HG03159 (cell line): ENCODE results near the gene RUNX2.
"Not testable (repeated sequence)": the region's sequence is repeated elsewhere in the genome, so short reads cannot be mapped to it uniquely, and the experiment has no call there.

Experiments used
- ATAC-seq: cut with Tn5 transposase; IDR thresholded peaks from one replicate; pipeline ENCODE4 v1.9.1; 2021; ENCODE audit warnings: mild to moderate bottlenecking, moderate library complexity; ENCODE audit not compliant: unreplicated experiment

Gene RUNX2

GRCh38 chr6:45450132-45450531 is 122.0 kb downstream of the RUNX2 start:
- no peak for ATAC-seq

DNA sequence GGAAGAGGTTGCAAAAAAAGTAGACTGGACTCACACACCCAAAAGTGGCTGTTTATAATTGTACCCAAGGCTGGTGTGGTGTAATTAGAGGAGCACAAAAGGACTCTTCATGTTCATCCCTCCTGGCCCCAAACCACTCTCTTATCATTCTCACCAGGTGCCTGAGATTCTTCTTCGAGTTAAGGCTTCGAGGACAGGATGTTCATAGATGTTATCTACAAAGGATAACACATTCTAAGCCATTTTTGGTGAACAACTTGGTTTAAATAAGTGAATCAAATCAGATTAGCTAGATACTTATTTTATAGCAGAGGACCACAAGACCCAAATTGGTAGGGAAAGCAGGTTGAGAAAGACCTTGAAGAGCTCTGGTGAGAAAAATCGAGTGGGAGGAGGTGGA is 122.7 kb downstream of the RUNX2 start:
- no peak for ATAC-seq

DNA sequence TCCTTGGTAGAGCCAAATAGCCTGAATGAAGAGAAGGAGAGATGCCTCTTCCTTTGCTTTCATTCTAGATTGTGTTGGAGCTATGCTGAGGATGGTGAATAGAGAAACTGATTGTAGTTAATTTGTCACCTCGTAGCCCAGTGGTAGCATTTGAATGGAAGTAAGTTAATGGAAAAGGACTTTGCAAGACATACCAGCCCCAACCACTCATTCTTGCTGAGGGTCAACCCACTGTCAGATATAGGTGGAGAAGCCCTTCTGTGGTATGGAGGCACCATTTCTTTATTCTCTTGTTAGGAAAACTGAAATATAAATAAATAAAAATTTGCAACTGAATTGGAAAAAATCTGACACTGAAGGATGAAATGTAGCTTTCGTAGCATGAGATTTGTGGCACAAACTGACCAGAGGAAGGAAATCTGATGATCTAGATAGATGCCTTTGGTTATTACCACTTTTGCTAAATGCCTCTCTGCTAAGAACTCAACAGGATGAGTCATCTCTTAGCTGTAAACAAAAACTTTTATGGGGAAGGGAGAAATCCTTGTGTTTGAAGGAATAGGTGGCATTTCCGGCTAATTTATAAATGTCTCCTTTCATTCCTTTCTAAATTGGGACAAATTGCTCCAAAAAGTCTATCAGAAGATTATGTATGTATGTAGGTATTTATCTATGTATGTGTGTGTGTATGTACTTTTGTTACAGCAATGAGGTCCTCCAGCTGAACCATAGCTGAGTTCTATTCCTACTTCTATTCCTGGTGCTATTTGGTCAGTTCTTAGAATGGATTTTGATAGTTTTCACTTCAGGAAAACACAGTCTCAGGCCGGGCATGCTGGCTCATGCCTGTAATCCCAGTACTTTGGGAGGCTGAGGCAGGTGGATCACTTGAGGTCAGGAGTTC is 126.1 kb downstream of the RUNX2 start:
- ATAC-seq: no peak

GRCh38 chr6:45455408-45455807 is 127.3 kb downstream of the RUNX2 start:
- no peak for ATAC-seq

DNA sequence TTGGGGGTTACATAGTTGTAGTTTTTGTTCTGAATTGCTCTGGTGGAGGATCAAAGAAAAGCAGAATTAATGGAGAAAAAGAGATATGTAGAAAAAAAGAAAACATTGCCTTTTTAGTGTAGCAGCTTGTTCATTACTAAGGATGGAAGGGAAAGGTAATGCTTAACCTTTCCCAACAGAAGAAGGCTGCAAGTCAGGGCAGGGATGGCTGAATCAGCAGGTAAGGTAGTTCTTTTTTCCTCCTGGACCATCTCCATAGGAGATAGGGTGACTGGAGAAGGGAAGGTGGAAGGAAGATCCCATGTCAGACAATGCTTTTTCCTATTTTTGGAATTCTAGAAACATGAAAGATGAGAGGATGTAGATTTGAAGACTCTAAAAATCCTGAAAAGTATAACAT is 129.0 kb downstream of the RUNX2 start:
- no peak for ATAC-seq

DNA sequence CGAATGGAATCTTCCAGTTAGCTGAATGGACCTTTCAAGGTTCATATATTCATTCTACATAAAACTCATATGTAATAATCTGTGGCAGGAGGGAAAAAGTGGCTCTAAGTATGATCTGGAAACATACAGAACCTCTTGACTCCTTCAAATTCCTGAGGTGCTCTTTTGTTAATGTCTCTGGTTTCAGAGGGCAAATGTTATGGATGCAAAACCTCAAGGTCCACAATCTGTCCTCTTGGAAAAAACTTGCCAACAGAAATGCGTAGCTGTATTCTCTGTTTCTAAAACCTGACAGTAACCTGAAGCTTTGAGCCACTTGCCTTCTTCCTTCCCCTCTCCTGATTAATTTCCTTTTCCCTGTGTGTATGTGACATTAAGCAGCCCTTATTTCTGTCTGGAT is 130.5 kb downstream of the RUNX2 start:
- no peak for ATAC-seq

- ATAC-seq: no peak
Measured at GRCh38 chr6:45460166-45460565, 132.0 kb downstream of the RUNX2 start.

DNA sequence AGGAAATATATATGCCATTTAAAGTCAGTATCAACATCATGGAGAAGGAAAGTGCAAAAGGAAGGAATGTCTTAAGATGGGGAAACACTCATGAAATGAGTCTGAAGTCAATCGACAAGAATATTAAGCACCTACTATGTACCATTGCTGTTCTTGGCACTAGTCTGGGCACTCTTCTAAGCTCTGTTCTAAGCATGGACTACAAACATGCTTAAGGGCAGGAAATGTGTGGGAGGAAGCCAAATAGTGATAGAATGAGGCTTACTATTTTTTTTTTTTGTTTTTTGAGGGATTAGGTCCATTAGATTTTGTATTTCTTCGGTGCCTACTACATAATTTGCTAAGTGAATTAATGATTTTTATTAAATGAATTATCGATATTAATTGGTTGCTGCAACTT is 133.4 kb downstream of the RUNX2 start:
- no peak for ATAC-seq

DNA sequence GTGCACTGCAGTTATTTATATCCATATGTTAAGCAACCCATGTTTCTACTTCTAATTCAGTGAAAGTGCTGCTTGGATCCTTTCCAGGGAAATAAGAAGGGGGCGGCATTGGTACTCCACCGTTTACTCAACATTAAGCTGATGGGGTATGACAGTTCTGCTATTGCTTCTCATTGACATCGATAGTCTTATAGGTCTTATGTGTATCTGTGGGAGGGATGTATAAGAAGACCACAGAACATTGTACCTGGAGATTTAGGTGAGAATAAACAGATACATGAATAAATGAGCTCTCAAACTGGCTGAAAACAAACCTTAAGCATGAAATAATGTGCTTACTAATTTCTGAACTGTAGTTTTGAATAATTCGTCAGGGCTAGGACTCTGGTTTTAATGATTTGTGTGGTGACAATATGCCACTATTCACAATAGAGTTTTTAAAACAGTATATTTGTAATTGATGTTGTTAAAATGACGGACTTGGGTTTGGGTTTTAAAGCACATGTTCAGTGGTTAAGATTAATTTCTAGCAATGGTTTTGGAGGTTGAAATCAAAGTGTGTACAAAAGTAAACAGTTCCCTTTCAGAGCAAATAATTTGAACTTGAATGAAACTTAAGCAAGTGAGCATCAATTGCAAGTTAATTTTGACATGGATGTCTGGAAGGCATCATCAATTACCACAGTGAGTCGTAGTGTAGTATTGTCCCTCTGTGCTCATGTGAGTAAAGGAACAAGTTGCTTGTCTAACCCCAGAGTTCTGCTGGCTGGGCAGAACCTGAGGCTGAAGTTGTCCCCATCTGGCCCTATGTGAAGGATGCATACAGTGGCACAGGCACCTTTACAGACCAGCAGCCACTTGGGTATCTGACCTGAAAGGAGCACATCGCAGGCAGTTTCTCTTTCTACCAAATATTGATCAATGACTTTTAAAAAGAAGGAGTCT is 134.3 kb downstream of the RUNX2 start:
- ATAC-seq: no peak

DNA sequence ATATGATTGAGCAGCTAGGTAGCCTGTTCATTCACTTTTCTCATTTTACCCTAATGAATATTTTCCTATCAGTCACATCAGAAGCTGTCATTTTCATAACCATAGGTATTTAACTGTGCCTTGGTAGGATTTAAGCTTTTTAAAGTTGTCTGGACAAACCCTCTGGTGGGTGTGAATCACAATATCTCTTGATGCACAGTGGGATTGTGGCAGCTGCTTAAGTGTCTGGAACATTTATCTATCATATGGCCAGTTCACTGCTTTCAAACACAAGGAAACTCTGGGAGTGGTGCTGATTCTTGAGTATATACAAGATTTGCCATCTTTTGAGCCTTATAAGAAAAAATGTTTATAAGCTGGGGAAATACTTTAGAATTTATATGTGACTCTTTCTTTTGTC is 136.6 kb downstream of the RUNX2 start:
- no peak for ATAC-seq

- no peak for ATAC-seq
Measured at GRCh38 chr6:45466686-45467085, 138.6 kb downstream of the RUNX2 start.

DNA sequence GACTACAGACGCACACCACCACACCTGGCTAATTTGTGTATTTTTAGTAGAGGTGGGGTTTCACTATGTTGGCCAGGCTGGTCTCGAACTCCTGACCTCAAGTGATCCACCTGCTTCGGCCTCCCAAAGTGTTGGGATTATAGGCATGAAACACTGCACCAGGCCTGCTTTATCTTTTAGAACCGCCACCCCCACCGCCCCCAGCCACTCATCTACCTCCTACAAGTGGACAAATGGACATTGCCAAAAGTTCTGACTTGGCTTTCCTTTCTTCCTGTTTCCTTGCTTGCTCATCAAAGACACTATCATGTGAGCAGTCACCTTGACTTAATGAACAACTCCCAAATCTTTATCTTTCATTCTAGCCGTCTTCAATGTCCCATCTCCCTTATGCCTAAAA is 139.3 kb downstream of the RUNX2 start:
- not testable (repeated sequence) for ATAC-seq

DNA sequence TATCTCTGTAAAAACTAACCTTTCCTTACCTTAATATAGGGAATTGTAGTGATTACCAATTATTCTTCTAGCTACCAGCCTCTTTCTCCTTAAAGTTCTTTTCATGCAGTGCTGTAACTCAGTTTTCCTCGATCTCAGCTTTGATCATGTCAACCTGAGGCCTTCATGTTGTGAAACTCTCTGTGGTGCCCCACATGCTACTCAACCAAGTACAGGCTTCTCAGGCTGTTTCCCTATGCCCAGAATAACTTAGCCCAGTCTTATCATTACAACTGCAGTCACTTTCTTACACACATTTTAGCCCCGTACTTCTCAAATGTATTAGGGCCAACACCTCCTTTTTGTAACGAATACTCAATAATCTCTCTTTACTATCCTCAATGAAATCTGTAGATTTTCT is 139.7 kb downstream of the RUNX2 start:
- no peak for ATAC-seq

- no peak for ATAC-seq
Measured at GRCh38 chr6:45469663-45470062, 141.5 kb downstream of the RUNX2 start.

DNA sequence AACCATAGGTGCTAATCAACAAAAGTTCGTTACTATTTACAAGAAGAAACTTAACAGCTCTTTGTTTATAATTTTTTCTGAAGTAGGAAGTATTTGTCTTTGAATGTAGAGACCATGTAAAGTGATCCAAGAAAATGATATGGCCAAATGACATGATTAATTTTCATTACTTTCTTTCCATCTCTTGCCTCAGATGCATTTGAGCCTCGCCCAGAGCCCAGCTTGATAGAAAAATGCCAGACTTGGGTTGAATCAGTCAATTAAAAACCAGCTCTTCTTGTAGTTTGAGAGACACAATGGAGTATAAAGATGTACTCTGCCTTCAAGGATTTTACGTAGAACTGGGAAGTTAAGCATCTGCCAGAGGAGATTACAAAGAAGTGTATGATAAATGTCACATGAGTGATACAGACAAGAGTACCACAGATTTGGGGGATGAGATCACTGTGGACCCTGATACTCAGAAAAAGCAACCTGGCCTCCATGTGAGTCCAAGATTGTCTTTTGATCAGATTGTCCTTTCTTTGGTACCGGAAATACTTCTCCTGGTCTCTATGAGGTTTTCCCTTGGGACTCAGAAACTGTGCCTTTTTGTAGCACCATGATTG is 142.1 kb downstream of the RUNX2 start:
- no peak for ATAC-seq

DNA sequence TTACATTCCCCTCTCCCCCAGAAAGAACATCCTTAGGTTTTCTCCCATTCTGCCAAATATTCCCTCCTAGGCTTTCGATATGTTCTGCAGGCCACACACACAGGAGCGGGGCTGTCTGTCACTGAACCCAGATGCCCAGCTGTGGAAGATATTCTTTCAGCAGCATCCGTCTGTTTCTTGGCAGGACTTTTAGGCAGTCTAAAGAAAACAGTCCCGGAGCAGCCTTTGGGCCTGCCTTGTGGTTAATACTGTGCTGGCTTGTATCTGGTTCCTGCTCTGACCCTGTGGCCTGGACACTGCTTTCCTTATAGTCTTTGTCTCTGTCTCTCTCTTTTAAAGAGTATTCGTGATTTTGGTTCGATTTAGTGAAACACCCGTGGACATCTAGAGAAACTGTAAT is 144.3 kb downstream of the RUNX2 start:
- ATAC-seq: no peak

DNA sequence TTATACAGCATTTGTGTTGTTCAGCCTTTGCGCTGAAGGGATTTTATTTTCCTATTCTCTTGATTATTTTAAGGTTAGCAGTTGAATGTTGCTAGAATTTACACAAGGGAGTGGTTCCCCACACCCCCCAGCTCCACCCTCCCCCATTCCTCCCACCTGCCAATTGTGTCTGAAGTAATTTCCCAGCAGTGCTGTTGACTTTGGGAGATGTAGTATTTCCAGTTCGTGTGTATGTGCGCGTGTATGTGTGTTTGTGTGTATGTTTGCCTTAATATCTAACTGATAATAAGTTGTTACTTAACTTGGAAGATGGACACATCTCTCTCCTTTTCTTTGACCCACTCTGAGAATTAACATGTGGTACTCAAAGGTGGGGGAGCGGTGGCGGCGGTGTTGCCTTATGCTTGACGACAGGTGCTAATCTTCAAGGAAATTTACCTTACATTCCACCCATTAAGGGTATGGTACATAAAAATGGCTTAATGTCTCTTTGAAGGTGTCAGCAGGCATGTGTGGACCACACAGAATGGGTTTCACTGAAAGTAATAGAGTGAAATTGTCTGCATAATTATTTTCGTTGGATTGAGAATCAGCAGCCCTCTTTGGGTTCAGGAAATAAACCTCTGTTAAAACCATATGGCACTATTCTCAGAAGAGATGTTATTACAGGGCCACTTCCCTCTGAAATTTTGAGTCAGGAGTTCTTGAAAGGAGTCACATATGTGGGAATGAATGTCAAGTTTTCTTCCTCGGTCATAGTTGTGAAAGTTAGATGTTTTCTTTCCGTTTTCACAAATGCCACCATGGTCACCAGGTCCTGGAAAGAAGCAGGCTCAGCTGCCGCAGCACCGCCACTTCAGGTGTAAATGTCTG is 145.2 kb downstream of the RUNX2 start:
- ATAC-seq: no peak

DNA sequence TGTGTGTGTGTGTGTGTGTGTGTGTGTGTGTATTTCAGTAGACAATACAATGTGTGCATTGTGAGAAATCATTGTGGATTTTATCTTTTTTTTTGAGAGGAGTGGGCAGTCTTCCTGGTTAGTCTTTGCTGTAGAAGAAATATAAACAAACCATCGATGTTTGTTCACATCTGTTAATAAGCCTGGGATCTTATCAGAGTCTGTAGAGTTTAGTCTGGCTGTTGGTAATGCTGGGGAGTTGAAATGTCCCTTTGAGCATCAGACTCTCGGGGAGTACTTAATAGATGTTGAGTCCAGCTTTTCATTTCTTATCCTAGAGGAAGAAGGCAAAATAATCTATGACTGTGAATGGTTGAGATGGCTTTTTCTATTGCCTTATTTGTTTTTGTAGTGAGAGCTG is 146.2 kb downstream of the RUNX2 start:
- no peak for ATAC-seq

- no peak for ATAC-seq
Measured at GRCh38 chr6:45476341-45476740, 148.2 kb downstream of the RUNX2 start.

DNA sequence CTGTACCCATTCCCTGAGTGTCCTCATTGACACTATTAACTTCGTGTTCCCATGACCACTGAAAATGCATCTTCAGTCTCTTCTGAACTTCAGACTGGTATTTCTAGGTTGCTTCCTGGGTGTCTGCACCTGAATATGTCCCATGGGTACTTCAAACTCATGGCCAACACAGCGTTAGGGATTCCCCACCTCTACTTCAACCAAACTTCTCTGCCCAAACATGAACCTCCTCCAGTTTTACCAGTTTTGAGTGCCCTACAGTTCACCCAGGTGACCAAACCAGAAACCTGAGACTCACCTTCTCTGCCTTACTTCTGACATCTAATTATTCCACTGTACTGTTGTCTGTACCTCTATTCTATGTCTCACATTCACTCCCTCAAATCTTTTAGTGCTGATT is 149.1 kb downstream of the RUNX2 start:
- ATAC-seq: no peak
